SH-SY5Y (cell line): ENCODE results near the gene NTHL1.

Source experiments
- GATA2 ChIP-seq: IDR thresholded peaks from 2 replicates; pipeline ENCODE4 v1.6.1; 2011; ENCODE audit warnings: mild to moderate bottlenecking, low read depth, low read length
- GATA3 ChIP-seq: IDR thresholded peaks from 2 replicates; pipeline ENCODE4 v1.6.1; 2011; ENCODE audit warnings: low read depth, mild to moderate bottlenecking, low read length, moderate library complexity

NTHL1 gene

DNA sequence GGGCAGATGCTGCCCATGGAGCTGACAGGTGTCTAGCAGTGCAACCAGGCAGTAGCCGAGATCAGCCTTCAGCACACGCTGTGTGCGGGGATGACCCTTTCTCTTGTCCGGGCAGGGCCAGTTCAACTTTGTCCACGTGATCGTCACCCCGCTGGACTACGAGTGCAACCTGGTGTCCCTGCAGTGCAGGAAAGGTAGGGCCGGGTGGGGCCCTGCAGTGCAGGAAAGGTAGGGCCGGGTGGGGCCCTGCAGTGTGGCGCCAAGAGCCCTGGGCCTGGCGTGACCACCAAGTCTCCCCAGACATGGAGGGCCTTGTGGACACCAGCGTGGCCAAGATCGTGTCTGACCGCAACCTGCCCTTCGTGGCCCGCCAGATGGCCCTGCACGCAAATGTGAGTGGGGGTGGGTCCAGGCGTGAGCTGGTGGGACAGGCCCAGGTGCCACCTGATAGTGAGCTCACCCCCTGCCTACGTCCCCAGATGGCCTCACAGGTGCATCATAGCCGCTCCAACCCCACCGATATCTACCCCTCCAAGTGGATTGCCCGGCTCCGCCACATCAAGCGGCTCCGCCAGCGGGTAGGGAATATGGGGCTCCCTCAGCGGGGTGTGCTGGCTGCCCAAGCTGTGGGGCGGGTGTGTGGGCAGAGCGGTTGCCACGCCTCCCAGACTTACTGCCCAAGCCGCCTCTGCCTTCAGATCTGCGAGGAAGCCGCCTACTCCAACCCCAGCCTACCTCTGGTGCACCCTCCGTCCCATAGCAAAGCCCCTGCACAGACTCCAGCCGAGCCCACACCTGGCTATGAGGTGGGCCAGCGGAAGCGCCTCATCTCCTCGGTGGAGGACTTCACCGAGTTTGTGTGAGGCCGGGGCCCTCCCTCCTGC lies 40.4 kb upstream of the NTHL1 start:
- TF ChIP-seq GATA3 (no peak), GATA2 (no peak)

DNA sequence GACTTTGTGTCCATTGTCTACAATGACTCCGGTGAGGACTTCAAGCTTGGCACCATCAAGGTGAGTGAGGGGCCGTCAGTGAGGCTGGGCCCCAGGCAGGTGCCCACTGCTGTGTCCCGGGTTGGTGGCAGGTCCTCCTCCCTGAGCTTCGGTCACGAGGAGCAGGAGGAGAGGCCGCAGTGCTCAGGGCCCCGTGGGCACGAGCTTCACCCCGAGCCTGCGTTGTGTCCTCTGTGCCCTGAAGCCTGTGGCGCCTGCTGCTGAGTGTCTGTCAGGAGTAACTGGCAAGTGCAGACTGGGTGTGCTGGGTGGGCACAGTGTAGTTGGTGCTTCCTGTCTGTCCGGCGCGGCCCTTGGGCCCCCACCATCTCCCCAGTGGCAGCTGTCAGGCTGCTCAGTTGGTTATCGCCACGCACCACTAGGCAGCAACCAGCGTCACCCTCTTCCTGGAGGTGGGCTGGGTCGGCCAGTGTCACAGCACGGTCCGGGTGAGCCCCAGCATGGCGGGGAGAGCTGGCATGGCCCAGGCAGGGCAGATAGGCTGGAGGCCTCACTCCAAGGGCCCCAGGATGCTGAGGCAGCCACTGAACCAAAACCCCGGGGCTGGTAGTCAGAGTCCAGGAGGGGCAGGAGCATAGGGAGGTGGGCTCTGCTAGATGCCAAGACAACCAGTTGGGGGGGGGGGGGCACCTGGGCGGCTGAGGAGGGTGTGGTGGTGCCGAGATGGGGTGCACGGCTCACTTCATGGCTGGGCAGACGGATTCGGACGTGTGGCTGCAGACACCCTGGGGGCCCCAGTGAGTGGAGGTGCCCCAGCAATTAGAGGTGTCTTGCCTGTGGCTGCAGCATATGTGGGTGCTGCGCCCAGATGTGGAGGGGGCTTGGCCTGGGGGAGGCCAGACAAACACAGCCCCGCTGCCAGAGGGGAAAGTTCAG lies 39.4 kb upstream of the NTHL1 start:
- TF ChIP-seq GATA3 (no peak), GATA2 (no peak)

DNA sequence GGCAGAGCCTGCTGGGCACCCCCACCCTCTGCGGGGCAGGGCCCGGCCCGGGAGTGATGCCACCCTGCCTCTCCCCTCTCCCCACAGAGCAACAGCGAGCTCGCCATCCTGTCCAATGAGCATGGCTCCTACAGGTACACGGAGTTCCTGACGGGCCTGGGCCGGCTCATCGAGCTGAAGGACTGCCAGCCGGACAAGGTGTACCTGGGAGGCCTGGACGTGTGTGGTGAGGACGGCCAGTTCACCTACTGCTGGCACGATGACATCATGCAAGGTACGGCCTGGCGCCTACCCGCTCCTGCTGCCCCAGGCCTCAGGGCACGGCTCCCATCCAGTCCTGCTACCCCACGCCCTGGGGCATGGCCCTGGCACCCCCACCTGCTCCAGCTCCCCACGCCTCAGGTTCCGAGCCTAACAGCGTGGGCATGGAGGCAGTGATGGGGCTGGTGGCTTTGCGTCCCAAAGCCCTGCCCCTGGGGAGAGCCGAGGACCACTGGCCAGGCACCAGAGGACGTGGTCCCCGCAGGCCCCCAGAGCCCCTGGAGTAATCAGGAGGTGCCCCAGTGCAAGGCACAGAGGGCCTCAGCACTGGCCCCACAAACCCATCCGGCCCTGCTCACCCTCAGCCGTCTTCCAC lies 38.6 kb upstream of the NTHL1 start:
- TF ChIP-seq GATA2, result no peak

DNA sequence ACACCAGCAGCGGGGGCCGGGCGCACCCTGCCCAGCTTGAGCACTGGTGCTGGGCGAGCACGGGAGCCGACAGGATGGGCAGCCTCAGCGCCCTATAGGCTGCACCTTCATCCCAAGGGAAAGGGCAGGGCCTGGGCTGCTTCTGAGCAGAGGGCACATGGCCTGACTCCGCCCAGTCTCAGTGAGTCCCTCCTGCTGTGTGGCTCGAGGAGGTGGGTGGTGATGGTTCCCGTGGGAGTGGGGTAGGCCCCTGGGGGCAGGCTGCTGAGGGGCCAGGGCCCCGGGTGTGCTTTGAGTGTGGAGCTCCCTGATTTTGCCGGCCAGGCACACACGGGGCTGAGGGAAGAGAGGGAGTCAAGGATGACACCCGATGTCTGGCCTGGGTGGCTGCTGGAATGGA lies 38.0 kb upstream of the NTHL1 start:
- TF ChIP-seq GATA2 (no peak), GATA3 (no peak)

DNA sequence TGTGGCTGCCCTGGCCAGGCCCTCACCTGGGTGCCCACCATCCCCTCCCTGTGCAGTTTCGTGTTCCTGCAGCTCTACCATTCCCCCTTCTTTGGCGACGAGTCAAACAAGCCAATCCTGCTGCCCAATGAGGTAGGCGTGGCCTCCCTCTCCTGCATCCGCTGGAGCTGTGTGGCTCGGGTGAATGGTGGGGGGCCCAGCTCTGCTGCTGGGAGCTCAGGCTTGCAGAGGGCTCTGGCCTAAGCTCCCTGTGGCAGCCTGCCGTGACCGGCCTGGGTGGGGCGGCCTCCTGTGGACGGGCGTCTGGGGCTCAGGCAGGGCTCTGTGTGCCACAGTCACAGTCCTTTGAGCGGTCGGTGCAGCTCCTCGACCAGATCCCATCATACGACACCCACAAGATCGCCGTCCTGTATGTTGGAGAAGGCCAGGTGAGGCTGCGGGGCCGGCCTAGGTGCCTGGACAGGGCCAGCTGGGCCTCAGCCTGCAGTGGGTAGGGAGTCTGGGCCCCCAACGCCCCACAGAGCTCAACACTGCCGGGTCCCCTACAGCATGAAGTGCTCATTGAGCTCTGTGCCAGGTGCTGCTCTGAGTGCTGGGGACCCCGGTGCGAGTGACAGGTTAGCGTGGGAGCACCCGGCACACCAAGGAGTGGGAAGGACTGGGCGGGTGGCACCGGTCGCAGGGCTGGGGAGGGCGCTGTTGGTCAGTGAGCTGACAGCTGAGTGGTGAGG lies 37.4 kb upstream of the NTHL1 start:
- TF ChIP-seq GATA2, result no peak
- no peak for TF ChIP-seq GATA3

DNA sequence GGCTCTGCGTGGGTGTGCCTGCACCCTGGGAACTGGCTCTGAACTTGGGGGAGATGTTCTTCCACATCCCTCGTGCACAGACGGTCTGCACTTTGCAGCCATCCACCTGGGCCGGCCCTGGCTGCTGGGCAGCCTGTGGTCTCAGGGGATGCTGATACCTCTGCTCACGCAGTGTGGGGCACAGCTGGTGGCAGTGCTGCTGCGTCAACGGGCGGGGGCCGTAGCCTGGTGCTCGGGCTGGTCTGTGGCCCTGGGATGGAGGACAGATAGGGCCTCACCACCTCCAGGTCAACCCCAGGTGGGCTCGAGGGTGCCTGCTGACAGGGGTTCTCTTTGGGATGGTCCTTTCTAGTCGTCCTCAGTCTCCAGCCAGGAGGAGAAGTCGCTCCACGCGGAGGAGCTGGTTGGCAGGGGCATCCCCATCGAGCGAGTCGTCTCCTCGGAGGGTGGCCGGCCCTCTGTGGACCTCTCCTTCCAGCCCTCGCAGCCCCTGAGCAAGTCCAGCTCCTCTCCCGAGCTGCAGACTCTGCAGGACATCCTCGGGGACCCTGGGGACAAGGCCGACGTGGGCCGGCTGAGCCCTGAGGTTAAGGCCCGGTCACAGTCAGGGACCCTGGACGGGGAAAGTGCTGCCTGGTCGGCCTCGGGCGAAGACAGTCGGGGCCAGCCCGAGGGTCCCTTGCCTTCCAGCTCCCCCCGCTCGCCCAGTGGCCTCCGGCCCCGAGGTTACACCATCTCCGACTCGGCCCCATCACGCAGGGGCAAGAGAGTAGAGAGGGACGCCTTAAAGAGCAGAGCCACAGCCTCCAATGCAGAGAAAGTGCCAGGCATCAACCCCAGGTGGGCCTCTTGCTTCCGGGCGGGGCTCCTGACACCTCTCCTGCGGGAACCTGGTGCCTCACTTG lies 36.5 kb upstream of the NTHL1 start:
- TF ChIP-seq GATA2 (no peak), GATA3 (no peak)

DNA sequence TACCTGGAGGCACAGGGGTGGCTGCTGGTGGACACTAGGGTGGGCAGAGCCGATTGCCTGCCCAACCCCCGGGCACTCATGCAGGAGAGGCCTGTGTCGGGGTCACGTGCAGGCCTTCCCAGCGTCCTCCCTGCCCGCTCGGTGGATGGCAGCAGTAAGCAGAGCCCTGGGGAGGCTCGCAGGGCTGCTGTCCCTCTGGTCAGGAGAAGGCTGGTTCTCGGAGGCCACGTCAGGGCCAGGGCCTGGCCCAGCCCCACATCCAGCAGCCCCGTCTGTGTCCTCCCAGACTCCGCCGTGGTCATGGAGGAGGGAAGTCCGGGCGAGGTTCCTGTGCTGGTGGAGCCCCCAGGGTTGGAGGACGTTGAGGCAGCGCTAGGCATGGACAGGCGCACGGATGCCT lies 35.8 kb upstream of the NTHL1 start:
- TF ChIP-seq GATA2, result no peak
- TF ChIP-seq GATA3, result no peak

DNA sequence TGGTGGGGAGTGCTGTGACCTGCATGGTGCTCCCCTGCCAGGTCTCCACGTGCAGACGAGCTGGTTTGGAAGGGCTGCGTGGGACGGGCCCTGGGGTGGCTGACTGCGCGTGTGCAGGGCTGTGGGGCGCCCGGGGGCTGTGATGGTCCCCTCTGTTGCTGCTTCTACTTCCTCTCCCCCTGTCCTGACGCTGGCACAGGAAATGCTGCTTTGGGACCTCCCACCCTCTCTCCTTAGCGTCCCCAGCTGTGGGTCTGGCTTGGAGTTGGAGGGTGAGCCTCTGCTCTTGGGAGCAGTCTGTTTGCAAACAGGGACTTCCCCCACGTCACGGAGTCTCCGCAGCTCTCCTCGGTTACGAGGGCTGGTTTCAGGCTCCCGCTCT lies 35.3 kb upstream of the NTHL1 start:
- TF ChIP-seq GATA3, result no peak
- no peak for TF ChIP-seq GATA2

DNA sequence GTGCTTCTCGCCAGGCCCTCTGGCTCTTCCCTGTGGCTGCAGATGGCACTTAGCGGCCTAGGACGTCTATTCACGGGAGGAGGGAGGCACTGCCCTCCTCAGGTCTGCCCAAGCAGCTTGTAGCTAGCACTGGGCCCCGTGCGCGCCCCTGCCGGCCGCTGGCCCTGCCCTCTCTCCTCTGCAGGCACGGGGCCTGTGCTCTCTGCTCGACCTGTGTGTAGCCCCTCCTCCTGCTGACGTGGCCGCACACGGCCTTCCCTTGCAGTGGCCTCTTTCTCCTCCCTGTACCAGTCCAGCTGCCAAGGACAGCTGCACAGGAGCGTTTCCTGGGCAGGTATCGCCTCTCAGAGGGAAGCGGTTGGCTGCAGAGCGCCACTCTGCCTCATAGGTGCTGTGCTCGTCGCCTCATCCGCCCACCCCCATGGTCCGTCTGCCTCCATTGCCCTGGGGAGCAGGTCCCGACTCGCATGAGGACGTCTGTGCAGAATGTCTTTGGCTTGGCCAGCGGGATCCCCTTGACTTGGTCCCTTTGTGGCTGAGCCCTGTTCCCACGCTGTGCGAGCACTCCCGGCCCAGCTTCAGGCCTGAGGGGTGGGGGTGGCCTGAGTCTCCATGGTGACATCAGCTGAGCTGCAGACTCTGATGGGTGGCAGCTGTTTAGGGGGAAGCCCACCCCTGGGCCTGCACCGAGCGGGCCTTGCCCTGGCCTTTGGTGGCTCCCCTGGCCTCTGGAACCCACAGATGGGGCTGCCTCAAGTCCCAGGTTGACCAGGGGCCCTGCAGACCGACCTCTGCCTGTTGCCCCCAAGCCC lies 34.7 kb upstream of the NTHL1 start:
- TF ChIP-seq GATA3, result no peak
- no peak for TF ChIP-seq GATA2

DNA sequence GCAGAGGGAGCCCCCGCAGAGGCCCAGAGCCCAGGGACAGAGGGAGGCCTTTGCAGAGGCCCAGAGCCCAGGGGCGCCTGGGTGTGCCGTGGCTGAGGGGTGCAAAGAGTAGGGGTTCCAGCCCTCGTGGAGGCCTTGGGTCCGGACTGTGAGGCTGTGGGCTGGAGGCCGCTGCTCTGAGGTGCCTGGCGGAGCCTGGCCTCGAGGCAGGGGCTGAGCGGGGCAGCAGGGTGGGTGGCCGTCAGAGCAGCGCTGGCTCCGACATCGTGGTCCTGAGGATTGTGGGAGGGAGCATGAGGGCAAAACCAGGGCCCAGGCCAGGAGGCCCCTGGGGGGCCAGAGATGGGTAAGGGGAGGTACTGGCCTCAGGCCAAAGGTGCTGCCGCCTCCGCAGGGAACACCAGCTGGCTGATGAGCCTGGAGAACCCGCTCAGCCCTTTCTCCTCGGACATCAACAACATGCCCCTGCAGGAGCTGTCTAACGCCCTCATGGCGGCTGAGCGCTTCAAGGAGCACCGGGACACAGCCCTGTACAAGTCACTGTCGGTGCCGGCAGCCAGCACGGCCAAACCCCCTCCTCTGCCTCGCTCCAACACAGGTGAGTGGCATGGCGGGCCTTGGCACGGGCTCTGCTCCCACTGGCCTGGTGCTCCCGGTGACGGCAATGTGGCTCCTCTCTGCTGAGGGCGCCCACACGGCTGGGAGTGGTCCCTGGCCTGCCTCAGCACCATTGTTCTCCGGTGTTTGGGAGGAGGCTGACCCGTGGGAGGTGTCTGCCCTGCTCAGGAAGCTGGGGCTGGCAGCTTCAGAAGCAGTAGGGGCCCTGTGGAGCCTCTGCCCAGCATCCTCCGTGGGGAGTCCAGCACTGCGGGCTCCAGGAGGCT lies 33.8 kb upstream of the NTHL1 start:
- TF ChIP-seq GATA3 (no peak), GATA2 (no peak)

DNA sequence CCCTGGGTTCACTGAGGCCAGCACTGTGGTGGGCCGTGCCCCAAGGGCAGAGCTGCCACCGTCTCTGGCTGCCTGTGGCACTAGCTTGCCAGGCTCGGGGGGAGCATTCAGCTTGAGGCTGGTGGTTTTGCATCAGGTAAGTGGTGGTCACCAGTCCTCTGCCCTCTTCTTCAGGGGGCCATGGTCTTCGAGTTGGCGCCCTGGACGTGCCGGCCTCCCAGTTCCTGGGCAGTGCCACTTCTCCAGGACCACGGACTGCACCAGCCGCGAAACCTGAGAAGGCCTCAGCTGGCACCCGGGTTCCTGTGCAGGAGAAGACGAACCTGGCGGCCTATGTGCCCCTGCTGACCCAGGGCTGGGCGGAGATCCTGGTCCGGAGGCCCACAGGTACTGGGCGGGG lies 32.4 kb upstream of the NTHL1 start:
- TF ChIP-seq GATA2 (no peak), GATA3 (no peak)
